Measurements from ENCODE around the gene ENDOU.
"Not testable (repeated sequence)": the region's sequence is repeated elsewhere in the genome, so short reads cannot be mapped to it uniquely, and the experiment has no call there.

The ENDOU gene

GRCh38 chr12:47672068-47672467 is 53.2 kb downstream of the ENDOU start:
- no peak for DNase-seq

DNA sequence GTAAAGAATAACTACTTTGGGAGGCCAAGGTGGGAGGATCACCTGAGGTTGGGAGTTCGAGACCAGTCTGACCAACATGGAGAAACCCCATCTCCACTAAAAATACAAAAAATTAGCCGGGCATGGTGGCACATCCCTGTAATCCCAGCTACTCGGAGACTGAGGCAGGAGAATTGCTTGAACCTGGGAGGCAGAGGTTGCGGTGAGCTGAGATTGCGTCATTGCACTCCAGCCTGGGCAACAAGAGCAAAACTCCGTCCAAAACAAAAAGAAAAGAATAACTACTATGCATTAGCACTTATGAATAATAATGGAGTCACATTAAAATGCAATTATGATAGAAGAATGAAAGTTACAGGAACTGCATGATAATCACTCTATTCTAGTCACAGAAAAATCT is 57.4 kb downstream of the ENDOU start:
- not testable (repeated sequence) for DNase-seq

Measured in right kidney (tissue), 1 donor.